IMR-90 (cell line): ENCODE measurements around the gene CEACAM7. TPM values are rescaled to one million over a fixed set of nuclear protein-coding genes. Genes with fewer than 3 reads are reported as not detected.

Experiments used
- ATAC-seq: fragments of 200-7000 bp; cut with Tn5 transposase; 2 replicates; pipeline ENCODE4 v1.9.1; 2020; ENCODE audit warnings: low read depth, mild to moderate bottlenecking, moderate library complexity
- BruUV-seq: library from RNA; stranded (reverse); fragments of 400-500 nt; replicated peaks from 2 replicates; lab custom pipeline; 2021; lab: Mats Ljungman, UMichigan
- CTCF ChIA-PET: fragments of 300-600 bp; formaldehyde crosslinking; extraction: SDS; loops from one replicate; lab custom pipeline; 2021; ENCODE audit warnings: antibody characterized with exemption; lab: Yijun Ruan, JAX
- POLR2A ChIA-PET: fragments of 300-600 bp; sonication (Branson Sonifier 250); formaldehyde crosslinking; loops from one replicate; lab custom pipeline; 2022; ENCODE audit warnings: antibody characterized with exemption; ENCODE audit not compliant: unreplicated experiment; lab: Charles Lee
- DNase-seq: peaks from one replicate; pipeline ENCODE4 v3.0.0; 2013
- H2AFZ ChIP-seq: replicated peaks from 2 replicates; pipeline ENCODE3; 2013; ENCODE audit warnings: low read length, mild to moderate bottlenecking; ENCODE audit not compliant: poor library complexity
- H2AK5ac ChIP-seq: 2 replicates; pipeline ENCODE4 v1.6.1; 2013; ENCODE audit warnings: low read depth, low read length, inconsistent platforms
- H2AK9ac ChIP-seq: replicated peaks from 2 replicates; pipeline ENCODE3; 2013; ENCODE audit warnings: mild to moderate bottlenecking, low read depth, low read length, moderate library complexity; ENCODE audit not compliant: poor library complexity
- H2BK120ac ChIP-seq: 2 replicates; pipeline ENCODE4 v1.6.1; 2013; ENCODE audit warnings: low read depth, low read length, inconsistent platforms
- H2BK15ac ChIP-seq: 3 replicates; pipeline ENCODE4 v1.6.1; 2013; ENCODE audit warnings: low read depth, low read length, inconsistent platforms
- H2BK20ac ChIP-seq: 2 replicates; pipeline ENCODE4 v1.6.1; 2013; ENCODE audit warnings: low read depth, mild to moderate bottlenecking, inconsistent platforms, low read length, moderate library complexity
- H2BK5ac ChIP-seq: 2 replicates; pipeline ENCODE4 v1.6.1; 2013; ENCODE audit warnings: mild to moderate bottlenecking, low read depth, low read length, inconsistent platforms; ENCODE audit not compliant: poor library complexity, severe bottlenecking
- H3K14ac ChIP-seq: replicated peaks from 2 replicates; pipeline ENCODE4 v1.6.1; 2013; ENCODE audit warnings: low read depth, low read length, inconsistent platforms
- H3K18ac ChIP-seq: 2 replicates; pipeline ENCODE4 v1.6.1; 2013; ENCODE audit warnings: low read depth, low read length, control low read depth
- H3K23ac ChIP-seq: 2 replicates; pipeline ENCODE4 v1.6.1; 2013; ENCODE audit warnings: low read depth, low read length, inconsistent platforms
- H3K27ac ChIP-seq: 2 replicates; pipeline ENCODE4 v1.5.1; 2013; ENCODE audit warnings: mild to moderate bottlenecking, control low read depth, low read length; ENCODE audit not compliant: insufficient read depth
- H3K27me3 ChIP-seq: 2 replicates; pipeline ENCODE4 v1.6.1; 2013; ENCODE audit warnings: low read length; ENCODE audit not compliant: control insufficient read depth, insufficient read depth
- H3K36me3 ChIP-seq: 2 replicates; pipeline ENCODE4 v1.6.1; 2013; ENCODE audit warnings: low read length, mixed read lengths; ENCODE audit not compliant: control insufficient read depth, insufficient read depth
- H3K4ac ChIP-seq: 2 replicates; pipeline ENCODE4 v1.6.1; 2013; ENCODE audit warnings: low read depth, low read length, inconsistent platforms
- H3K4me1 ChIP-seq: 2 replicates; pipeline ENCODE4 v1.6.1; 2013; ENCODE audit warnings: low read length, mixed read lengths; ENCODE audit not compliant: control insufficient read depth, insufficient read depth
- H3K4me2 ChIP-seq: 2 replicates; pipeline ENCODE4 v1.6.1; 2013; ENCODE audit warnings: low read depth, mild to moderate bottlenecking, control low read depth, low read length, moderate library complexity
- H3K4me3 ChIP-seq: 2 replicates; pipeline ENCODE4 v1.5.1; 2013; ENCODE audit warnings: low read depth, mild to moderate bottlenecking, control low read depth, low read length, moderate library complexity; ENCODE audit not compliant: insufficient read depth
- H3K56ac ChIP-seq: 2 replicates; pipeline ENCODE4 v1.6.1; 2013; ENCODE audit warnings: low read length, inconsistent platforms; ENCODE audit not compliant: insufficient read depth; ENCODE audit errors: extremely low read depth
- H3K79me1 ChIP-seq, 2 experiments: 2 replicates each; pipeline ENCODE4 v1.6.1; 2013; ENCODE audit warnings: low read length in 2 of 2, inconsistent platforms in 1 of 2, low read depth in 1 of 2
- H3K9ac ChIP-seq: 2 replicates; pipeline ENCODE4 v1.6.1; 2013; ENCODE audit warnings: low read depth, low read length, control low read depth
- H3K9me1 ChIP-seq: 2 replicates; pipeline ENCODE4 v1.6.1; 2013; ENCODE audit warnings: low read length, inconsistent platforms; ENCODE audit not compliant: insufficient read depth
- H3K9me3 ChIP-seq: 2 replicates; pipeline ENCODE4 v1.6.1; 2013; ENCODE audit warnings: low read length; ENCODE audit not compliant: control insufficient read depth, insufficient read depth
- H4K20me1 ChIP-seq: 2 replicates; pipeline ENCODE4 v1.6.1; 2013; ENCODE audit warnings: low read length, inconsistent platforms; ENCODE audit not compliant: insufficient read depth
- H4K5ac ChIP-seq: 2 replicates; pipeline ENCODE4 v1.6.1; 2013; ENCODE audit warnings: mild to moderate bottlenecking, low read depth, low read length, control low read depth
- H4K8ac ChIP-seq, 2 experiments: 2 replicates each; pipeline ENCODE4 v1.6.1; 2013; ENCODE audit warnings: low read depth in 2 of 2, low read length in 2 of 2, control low read depth in 1 of 2, inconsistent platforms in 1 of 2
- H4K91ac ChIP-seq: 2 replicates; pipeline ENCODE4 v1.6.1; 2013; ENCODE audit warnings: low read depth, low read length, inconsistent platforms; ENCODE audit not compliant: insufficient read depth
- BHLHE40 ChIP-seq: fragments of 150-350 bp; IDR thresholded peaks from 2 replicates; pipeline ENCODE4 v1.6.1; 2016; ENCODE audit warnings: mild to moderate bottlenecking, low read depth, low read length
- CHD1 ChIP-seq: IDR thresholded peaks from 2 replicates; pipeline ENCODE4 v1.6.1; 2012; ENCODE audit warnings: low read depth, low read length, improper control_type of control experiment
- CTCF ChIP-seq: conservative IDR thresholded peaks from 2 replicates; pipeline ENCODE4 v1.5.1; 2012; ENCODE audit warnings: mild to moderate bottlenecking, low read depth, low read length, improper control_type of control experiment
- MAFK ChIP-seq: IDR thresholded peaks from 2 replicates; pipeline ENCODE4 v1.6.1; 2012; ENCODE audit warnings: low read depth, low read length, improper control_type of control experiment
- MAZ ChIP-seq: IDR thresholded peaks from 2 replicates; pipeline ENCODE4 v1.6.1; 2012; ENCODE audit warnings: low read depth, mild to moderate bottlenecking, low read length, improper control_type of control experiment, moderate library complexity, borderline replicate concordance
- MXI1 ChIP-seq: IDR thresholded peaks from 2 replicates; pipeline ENCODE4 v1.6.1; 2012; ENCODE audit warnings: low read depth, mild to moderate bottlenecking, low read length, moderate library complexity, borderline replicate concordance
- NFE2L2 ChIP-seq: fragments of 150-350 bp; IDR thresholded peaks from 2 replicates; pipeline ENCODE4 v1.6.1; 2016; ENCODE audit warnings: low read depth, mild to moderate bottlenecking, low read length
- POLR2A ChIP-seq: IDR thresholded peaks from 2 replicates; pipeline ENCODE4 v1.6.1; 2012; ENCODE audit warnings: mild to moderate bottlenecking, low read depth, low read length
- RAD21 ChIP-seq: IDR thresholded peaks from 2 replicates; pipeline ENCODE4 v1.6.1; 2012; ENCODE audit warnings: low read length, improper control_type of control experiment
- RCOR1 ChIP-seq: IDR thresholded peaks from 2 replicates; pipeline ENCODE4 v1.6.1; 2012; ENCODE audit warnings: mild to moderate bottlenecking, low read length, improper control_type of control experiment; ENCODE audit not compliant: insufficient replicate concordance
- RFX5 ChIP-seq: IDR thresholded peaks from 2 replicates; pipeline ENCODE4 v1.8.0; 2012; ENCODE audit warnings: low read depth, mild to moderate bottlenecking, low read length, moderate library complexity
- SMC3 ChIP-seq: fragments of 150-350 bp; IDR thresholded peaks from 2 replicates; pipeline ENCODE4 v1.6.1; 2016; ENCODE audit warnings: low read depth, mild to moderate bottlenecking, antibody characterized with exemption, low read length, moderate library complexity
- WGBS, 2 experiments: methylation state at CpG; one replicate each; pipeline versions ENCODE4 v1.1.5 to v1.1.7; 2013; ENCODE audit warnings: missing lambda C conversion rate in 2 of 2; ENCODE audit not compliant: insufficient read length in 1 of 2; ENCODE audit errors: extremely low coverage in 2 of 2; 5-methylcytosine and 5-hydroxymethylcytosine counted together
- dilution Hi-C: fragments of 300-500 bp; cut with HindIII; formaldehyde crosslinking; loops from one replicate; pipeline ENCODE4 v1.14.3; 2018; ENCODE audit warnings: low sequenced_read_pairs; ENCODE audit not compliant: unreplicated experiment
- in situ Hi-C: fragments of 300-500 bp; cut with MboI; formaldehyde crosslinking; loops from 3 replicates; pipeline ENCODE4 v1.14.3; 2019; ENCODE audit warnings: low sequenced_read_pairs, inconsistent platforms, mixed read lengths
- intact Hi-C: fragments of 100-400 bp; cut with micrococcal nuclease; formaldehyde crosslinking; loops from 2 replicates; pipeline ENCODE4 v1.10.0; 2022
- polyA plus RNA-seq, 3 experiments: library from polyadenylated mRNA; depleted of rRNA; stranded (reverse); fragments of >200 nt; gene quantifications; 2 replicates each; pipeline ENCODE4 v1.2.3, GENCODE V29; 2012; ENCODE audit warnings: low replicate concordance in 1 of 3
- total RNA-seq: library from RNA; depleted of rRNA; stranded (reverse); fragments of >200 nt; gene quantifications from 2 replicates; pipeline ENCODE4 v1.2.3, GENCODE V29; 2012
- TF ChIP-seq, protein P1 (sequence below): fragments of 150-350 bp; IDR thresholded peaks from 2 replicates; pipeline ENCODE4 v1.6.1; 2017; ENCODE audit warnings: mild to moderate bottlenecking, antibody characterized with exemption, low read length, low read depth
- TF ChIP-seq, protein P2 (sequence below): fragments of 150-350 bp; IDR thresholded peaks from 2 replicates; pipeline ENCODE4 v1.6.1; 2016; ENCODE audit warnings: low read depth, mild to moderate bottlenecking, low read length, moderate library complexity, borderline replicate concordance

The CEACAM7 gene
- total and polyA plus RNA-seq, 2 of the 4 experiments (the other 2 are of a cell fraction) = not detected

DNA sequence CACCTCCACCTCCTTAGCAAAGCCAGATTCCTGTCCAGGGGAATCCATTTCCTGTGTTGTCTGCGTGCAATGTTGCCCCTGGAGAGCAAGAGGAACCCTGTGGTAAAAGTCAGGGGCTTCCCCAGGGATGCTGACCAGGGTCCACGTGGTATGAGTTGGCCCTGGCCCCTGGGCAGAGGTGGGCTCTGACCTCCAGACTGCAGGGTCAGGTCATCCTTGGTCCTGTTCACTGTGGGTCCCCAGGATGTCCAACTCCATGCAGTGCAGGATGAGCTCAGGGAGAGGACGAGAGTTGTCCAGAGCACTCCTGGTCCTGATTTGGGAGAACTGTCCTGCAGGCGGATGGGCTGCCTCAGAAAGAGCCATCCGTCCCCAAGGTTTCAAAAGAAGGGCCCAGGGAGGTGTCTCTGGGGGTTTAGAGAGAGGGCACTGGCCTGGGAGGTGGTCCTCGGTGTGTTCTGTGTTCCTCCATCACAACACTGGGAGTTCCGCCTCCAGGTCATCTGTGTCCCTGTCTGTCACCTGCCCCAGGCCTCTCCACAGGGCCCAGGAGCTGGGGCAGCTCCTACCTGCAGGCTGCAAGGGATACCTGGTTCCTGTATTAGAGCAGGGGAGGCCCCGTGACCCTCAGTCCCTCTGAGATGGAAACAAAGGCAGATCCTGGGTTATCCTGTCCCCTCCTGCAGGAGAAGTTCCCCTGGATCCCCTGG is 59.9 kb downstream of the CEACAM7 start:
- intact Hi-C loops (no loop called here), in situ Hi-C loops (no loop called here), dilution Hi-C loops (no loop called here)
- Histone ChIP-seq H3K56ac (no peak overlapping the region), H3K4me1 (no peaks in the 10 kb centered on the region), H3K14ac (no peak overlapping the region), H2BK15ac (no peak overlapping the region), H3K9me3 (no peaks in the 10 kb centered on the region), H2BK20ac (no peak overlapping the region), H2AK5ac (no peak overlapping the region), H3K9me1 (no peaks in the 10 kb centered on the region), H3K27ac (no peak overlapping the region), H4K91ac (no peak overlapping the region), H3K4me3 (no peak overlapping the region), H3K27me3 (peaks cover 2% of the 10 kb centered on the region; the same call in 1 of the 2 replicates), H3K79me1 (no peaks in the 10 kb centered on the region), H2BK120ac (no peak overlapping the region), H2BK5ac (no peak overlapping the region), H3K23ac (no peak overlapping the region), H4K20me1 (no peaks in the 10 kb centered on the region), H3K36me3 (no peaks in the 10 kb centered on the region), H3K4me2 (no peak overlapping the region), H2AFZ (no peak overlapping the region), H3K18ac (no peak overlapping the region), H3K4ac (no peak overlapping the region), H2AK9ac (no peak overlapping the region), H4K5ac (no peak overlapping the region), H3K9ac (no peak overlapping the region), H4K8ac (no peak overlapping the region)
- DNase-seq (no peak), ATAC-seq (no peak)
- TF ChIP-seq POLR2A (no peak), CTCF (no peak), RAD21 (no peak), CHD1 (no peak), BHLHE40 (no peak), RFX5 (no peak), SMC3 (no peak), MAFK (no peak), MXI1 (no peak), MAZ (no peak), RCOR1 (no peak), NFE2L2 (no peak)
- TF ChIP-seq, protein P1, sequence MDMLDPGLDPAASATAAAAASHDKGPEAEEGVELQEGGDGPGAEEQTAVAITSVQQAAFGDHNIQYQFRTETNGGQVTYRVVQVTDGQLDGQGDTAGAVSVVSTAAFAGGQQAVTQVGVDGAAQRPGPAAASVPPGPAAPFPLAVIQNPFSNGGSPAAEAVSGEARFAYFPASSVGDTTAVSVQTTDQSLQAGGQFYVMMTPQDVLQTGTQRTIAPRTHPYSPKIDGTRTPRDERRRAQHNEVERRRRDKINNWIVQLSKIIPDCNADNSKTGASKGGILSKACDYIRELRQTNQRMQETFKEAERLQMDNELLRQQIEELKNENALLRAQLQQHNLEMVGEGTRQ = no peak
- TF ChIP-seq, protein P2, sequence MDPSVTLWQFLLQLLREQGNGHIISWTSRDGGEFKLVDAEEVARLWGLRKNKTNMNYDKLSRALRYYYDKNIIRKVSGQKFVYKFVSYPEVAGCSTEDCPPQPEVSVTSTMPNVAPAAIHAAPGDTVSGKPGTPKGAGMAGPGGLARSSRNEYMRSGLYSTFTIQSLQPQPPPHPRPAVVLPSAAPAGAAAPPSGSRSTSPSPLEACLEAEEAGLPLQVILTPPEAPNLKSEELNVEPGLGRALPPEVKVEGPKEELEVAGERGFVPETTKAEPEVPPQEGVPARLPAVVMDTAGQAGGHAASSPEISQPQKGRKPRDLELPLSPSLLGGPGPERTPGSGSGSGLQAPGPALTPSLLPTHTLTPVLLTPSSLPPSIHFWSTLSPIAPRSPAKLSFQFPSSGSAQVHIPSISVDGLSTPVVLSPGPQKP = no peak
- ChIA-PET POLR2A (no interaction called here), CTCF (no interaction called here)
- no TSS peak for BruUV-seq
- 17% methylated on average over 1 of the region's 8 CpGs; no CpG with 5 or more reads in 1 of the 2 experiments for WGBS, 2 experiments
